ENCODE results near the gene TMEM50B. TPM values are rescaled to one million over a fixed set of nuclear protein-coding genes. Genes with fewer than 3 reads are reported as not detected.

TMEM50B gene
- total RNA-seq, 1 experiment from 2014 or later = 21.5 TPM

- BruUV-seq (replicated peaks) = no TSS peak
- H3K9me3 ChIP-seq (ENCODE audit: low read length) = no peaks in the 10 kb centered on the region
- no peaks in the 10 kb centered on the region for H3K4me1 ChIP-seq (ENCODE audit: insufficient read depth, low read length)
- no peaks in the 10 kb centered on the region for H3K27me3 ChIP-seq (ENCODE audit: low read length)
- no peak for ATAC-seq
- H3K36me3 ChIP-seq (ENCODE audit: low read depth, low read length) = peaks cover 55% of the 10 kb centered on the region
- no peak overlapping the region for H3K27ac ChIP-seq (ENCODE audit: low read length)
- intact Hi-C loops (cut with micrococcal nuclease) = no loop called here
- no peak overlapping the region for H3K4me2 ChIP-seq (ENCODE audit: low read length)
- H2AFZ ChIP-seq (ENCODE audit: low read length) = no peak overlapping the region
- POLR2A ChIA-PET (ENCODE audit: unreplicated experiment) = no interaction called here
- TF ChIP-seq EZH2 (IDR thresholded peaks at IDR 0.05; ENCODE audit: low read length, unreplicated experiment) (no peak), CTCF (conservative IDR thresholded peaks at IDR 0.05; ENCODE audit: low read depth, low read length) (no peak), EZH2phosphoT487 (IDR thresholded peaks at IDR 0.05; ENCODE audit: borderline replicate concordance, low read length) (no peak)
- H3K9me2 ChIP-seq (replicated peaks; ENCODE audit: low read length) = no peaks in the 10 kb centered on the region
- H3F3A ChIP-seq (ENCODE audit: low read length, unreplicated experiment) = no peaks in the 10 kb centered on the region
- H3K79me2 ChIP-seq (ENCODE audit: low read length) = no peaks in the 10 kb centered on the region
- H3K4me3 ChIP-seq (ENCODE audit: low read length) = no peak overlapping the region
- no peaks in the 10 kb centered on the region for H4K20me1 ChIP-seq (ENCODE audit: low read length)
- H3K9ac ChIP-seq (ENCODE audit: low read length) = no peak overlapping the region
- CTCF ChIA-PET = no interaction called here
- DNase-seq = no peak
Observed at GRCh38 chr21:33522297-33522952, 42.7 kb upstream of the TMEM50B start.

DNA sequence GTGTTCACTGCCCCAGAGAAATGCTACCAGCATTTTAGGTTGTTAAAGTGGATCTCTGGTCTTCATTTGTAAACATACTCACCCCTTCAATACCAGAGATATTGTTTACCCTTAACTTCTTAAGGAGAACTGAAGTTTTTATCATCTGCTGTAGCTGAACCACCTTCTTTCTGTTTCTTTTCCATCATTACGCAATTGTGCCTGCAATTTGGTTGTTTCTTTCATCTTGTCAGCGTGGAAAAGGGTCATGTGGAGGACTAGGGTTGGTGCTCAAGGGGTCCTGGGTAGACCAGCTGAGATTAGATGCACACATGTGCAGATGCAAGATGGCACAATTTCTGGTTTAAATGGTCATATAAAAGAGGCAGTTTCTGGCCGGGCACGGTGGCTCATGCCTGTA lies 39.1 kb upstream of the TMEM50B start:
- Histone ChIP-seq H3K4me2 (ENCODE audit: low read length) (no peak overlapping the region), H3K79me2 (ENCODE audit: low read length) (no peaks in the 10 kb centered on the region), H3F3A (ENCODE audit: low read length, unreplicated experiment) (no peaks in the 10 kb centered on the region), H3K9ac (ENCODE audit: low read length) (no peak overlapping the region), H3K36me3 (ENCODE audit: low read depth, low read length) (peaks cover 59% of the 10 kb centered on the region), H3K27ac (ENCODE audit: low read length) (no peak overlapping the region), H3K9me2 (replicated peaks; ENCODE audit: low read length) (no peaks in the 10 kb centered on the region), H2AFZ (ENCODE audit: low read length) (no peak overlapping the region), H3K9me3 (ENCODE audit: low read length) (no peaks in the 10 kb centered on the region), H3K4me1 (ENCODE audit: insufficient read depth, low read length) (no peaks in the 10 kb centered on the region), H3K4me3 (ENCODE audit: low read length) (no peak overlapping the region), H4K20me1 (ENCODE audit: low read length) (no peaks in the 10 kb centered on the region), H3K27me3 (ENCODE audit: low read length) (no peaks in the 10 kb centered on the region)
- DNase-seq (no peak), ATAC-seq (no peak)
- TF ChIP-seq CTCF (conservative IDR thresholded peaks at IDR 0.05; ENCODE audit: low read depth, low read length) (no peak), EZH2phosphoT487 (IDR thresholded peaks at IDR 0.05; ENCODE audit: borderline replicate concordance, low read length) (no peak), EZH2 (IDR thresholded peaks at IDR 0.05; ENCODE audit: low read length, unreplicated experiment) (no peak)
- ChIA-PET POLR2A (ENCODE audit: unreplicated experiment) (no interaction called here), CTCF (interaction anchor here (0.6 kb wide), 1 partner anchor 319 kb away, joined by 3 read pairs; no protein-coding TSS in a partner anchor)
- no TSS peak for BruUV-seq (replicated peaks)
- intact Hi-C loops (cut with micrococcal nuclease) = no loop called here

GRCh38 chr21:33514229-33514628 lies 34.5 kb upstream of the TMEM50B start:
- ChIA-PET CTCF (interaction anchor here (0.9 kb wide), 1 partner anchor 34 kb away, joined by 4 read pairs; the partner anchor contains the start of gene TMEM50B), POLR2A (ENCODE audit: unreplicated experiment) (no interaction called here)
- H4K20me1 ChIP-seq (ENCODE audit: low read length) = no peaks in the 10 kb centered on the region
- no peak overlapping the region for H3K4me3 ChIP-seq (ENCODE audit: low read length)
- H3K36me3 ChIP-seq (ENCODE audit: low read depth, low read length) = peaks cover 64% of the 10 kb centered on the region
- no peak overlapping the region for H2AFZ ChIP-seq (ENCODE audit: low read length)
- DNase-seq (no peak), ATAC-seq (no peak)
- no peaks in the 10 kb centered on the region for H3F3A ChIP-seq (ENCODE audit: low read length, unreplicated experiment)
- no TSS peak for BruUV-seq (replicated peaks)
- no peak overlapping the region for H3K4me2 ChIP-seq (ENCODE audit: low read length)
- no peaks in the 10 kb centered on the region for H3K79me2 ChIP-seq (ENCODE audit: low read length)
- TF ChIP-seq EZH2phosphoT487 (IDR thresholded peaks at IDR 0.05; ENCODE audit: borderline replicate concordance, low read length) (no peak), EZH2 (IDR thresholded peaks at IDR 0.05; ENCODE audit: low read length, unreplicated experiment) (no peak), CTCF (conservative IDR thresholded peaks at IDR 0.05; ENCODE audit: low read depth, low read length) (no peak)
- no peaks in the 10 kb centered on the region for H3K4me1 ChIP-seq (ENCODE audit: insufficient read depth, low read length)
- no peak overlapping the region for H3K27ac ChIP-seq (ENCODE audit: low read length)
- no peak overlapping the region for H3K9ac ChIP-seq (ENCODE audit: low read length)
- no peaks in the 10 kb centered on the region for H3K9me3 ChIP-seq (ENCODE audit: low read length)
- H3K9me2 ChIP-seq (replicated peaks; ENCODE audit: low read length) = no peaks in the 10 kb centered on the region
- no peaks in the 10 kb centered on the region for H3K27me3 ChIP-seq (ENCODE audit: low read length)
- intact Hi-C loops (cut with micrococcal nuclease) = no loop called here

All from PC-3 (cell line).